WI38 (cell line): ENCODE data around the gene FABP1.

Source experiments
- H3K4me3 ChIP-seq: 2 replicates; pipeline ENCODE4 v1.5.1; 2011; ENCODE audit warnings: low read depth, mild to moderate bottlenecking, control low read depth, low read length
- CTCF ChIP-seq: IDR thresholded peaks from 2 replicates; pipeline ENCODE4 v1.5.1; 2012; ENCODE audit warnings: low read depth, mild to moderate bottlenecking, control low read depth, low read length

Gene FABP1

GRCh38 chr2:88127638-88127887, 299 bp downstream of the FABP1 start:
- TF ChIP-seq CTCF, result no peak

GRCh38 chr2:88126772-88127637, 857 bp downstream of the FABP1 start:
- H3K4me3 ChIP-seq, result no peak overlapping the region

More at GRCh38 chr2:88127638-88127887, 299 bp downstream of the FABP1 start:
- H3K4me3 ChIP-seq, result no peak overlapping the region

GRCh38 chr2:88125924-88126771, 1.7 kb downstream of the FABP1 start:
- no peak overlapping the region for H3K4me3 ChIP-seq
- no peak for TF ChIP-seq CTCF

More at GRCh38 chr2:88126772-88127637, 857 bp downstream of the FABP1 start:
- TF ChIP-seq CTCF, result no peak

GRCh38 chr2:88125344-88125923, 2.4 kb downstream of the FABP1 start:
- TF ChIP-seq CTCF, result no peak

GRCh38 chr2:88123975-88124917, 3.6 kb downstream of the FABP1 start:
- H3K4me3 ChIP-seq, result no peak overlapping the region
- TF ChIP-seq CTCF, result no peak

More at GRCh38 chr2:88125344-88125923, 2.4 kb downstream of the FABP1 start:
- H3K4me3 ChIP-seq, result no peak overlapping the region

GRCh38 chr2:88123164-88123974, 4.5 kb downstream of the FABP1 start:
- no peak overlapping the region for H3K4me3 ChIP-seq
- no peak for TF ChIP-seq CTCF
